Aorta (tissue), 5 donors: ENCODE data around the gene ITIH2. TPM values are rescaled to one million over a fixed set of nuclear protein-coding genes. Genes with fewer than 3 reads are reported as not detected.
A peak's percentile ranks its signal among the peaks of the same experiment; 100 is the strongest.
"Not testable (repeated sequence)": the region's sequence is repeated elsewhere in the genome, so short reads cannot be mapped to it uniquely, and the experiment has no call there.

ENCODE experiments used
- ATAC-seq: fragments of 200-7000 bp; cut with Tn5 transposase; one replicate; pipeline ENCODE4 v1.9.1; 2022; ENCODE audit warnings: moderate library complexity; ENCODE audit not compliant: low FRiP score
- DNase-seq, 2 donors: peaks; one replicate each; pipeline ENCODE4 v3.0.0-alpha.2; 2020
- H3K27ac ChIP-seq, 2 donors: one replicate each; pipeline ENCODE4 v1.5.1; 2013; ENCODE audit warnings: low read length in 2 of 2, mild to moderate bottlenecking in 2 of 2, moderate library complexity in 2 of 2, control low read depth in 1 of 2, inconsistent platforms in 1 of 2, low read depth in 1 of 2
- H3K27me3 ChIP-seq, 2 donors: one replicate each; pipeline ENCODE4 v1.6.1; 2013; ENCODE audit warnings: control low read depth in 1 of 2, low read length in 1 of 2, mild to moderate bottlenecking in 1 of 2, moderate library complexity in 1 of 2; ENCODE audit not compliant: insufficient read depth in 2 of 2, control insufficient read depth in 1 of 2
- H3K36me3 ChIP-seq, 2 donors: one replicate each; pipeline ENCODE4 v1.6.1; 2013; ENCODE audit warnings: control low read depth in 1 of 2, low read length in 1 of 2, mild to moderate bottlenecking in 1 of 2; ENCODE audit not compliant: insufficient read depth in 2 of 2, control insufficient read depth in 1 of 2
- H3K4me1 ChIP-seq, 2 donors: one replicate each; pipeline ENCODE4 v1.6.1; 2013; ENCODE audit warnings: low read length in 2 of 2, control low read depth in 1 of 2, mild to moderate bottlenecking in 1 of 2, moderate library complexity in 1 of 2; ENCODE audit not compliant: insufficient read depth in 2 of 2, control insufficient read depth in 1 of 2
- H3K4me3 ChIP-seq, 2 donors: one replicate each; pipeline ENCODE4 v1.5.1; 2013; ENCODE audit warnings: low read length in 2 of 2, control low read depth in 1 of 2, mild to moderate bottlenecking in 1 of 2
- H3K9me3 ChIP-seq: one replicate; pipeline ENCODE4 v1.6.1; 2013; ENCODE audit warnings: mild to moderate bottlenecking, low read length; ENCODE audit not compliant: control insufficient read depth
- WGBS, 2 donors: extraction: QIAGEN DNeasy Blood & Tissue Kit; methylation state at CpG; one replicate each; pipeline ENCODE4 v1.1.7; 2013; 5-methylcytosine and 5-hydroxymethylcytosine counted together
- intact Hi-C, 2 donors: fragments of 100-400 bp; cut with DNase I; formaldehyde crosslinking; loops; one replicate each; pipeline versions ENCODE4 v1.14.2 to v1.15.0; 2022
- polyA plus RNA-seq, 2 donors: library from polyadenylated mRNA; stranded (reverse); fragments of 200-250 nt; gene quantifications; one replicate each; pipeline ENCODE4 v1.2.3, GENCODE V29; 2013
- total RNA-seq, 2 donors: library from RNA; stranded (reverse); fragmentation: NEBNext Ultra II Directional; extraction: Animal tissue kit (Norgen Biotek cat#: 25700); gene quantifications; one replicate each; pipeline ENCODE4 v1.2.1, GENCODE V29; 2021
- donor health status: healthy with polysubstance abuse.
- donor health status: Bipolar disorder and iron deficiency.
- donor health status: DM: no; HTN: no; CAD: no.
- donor health status: DM: no; HTN: no; CAD: no.
- donor health status: DM: yes; HTN: yes; CAD: no.

The ITIH2 gene
- total and polyA plus RNA-seq, 4 donors: 0.10 to 0.48 TPM; not detected in 2

DNA sequence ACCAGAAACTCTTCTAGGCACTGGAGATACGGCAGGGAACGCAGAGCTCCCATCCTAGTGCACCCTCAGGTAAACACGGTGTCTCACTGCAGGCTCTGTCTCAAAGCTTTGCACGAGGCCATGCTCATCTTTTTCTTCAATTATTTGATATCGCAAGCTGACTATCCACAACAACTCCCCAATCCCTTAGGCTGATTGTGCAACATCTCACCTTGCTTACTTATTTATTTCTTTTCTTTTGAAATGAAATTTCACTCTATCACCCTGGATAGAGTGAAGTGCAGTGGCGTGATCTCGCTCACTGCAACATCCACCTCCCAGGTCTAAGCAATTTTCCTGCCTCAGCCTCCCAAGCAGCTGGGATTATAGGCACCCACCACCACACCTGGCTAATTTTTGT lies 12.4 kb downstream of the ITIH2 start:
- Histone ChIP-seq H3K27ac (no peak overlapping the region), H3K27me3 (no peaks in the 10 kb centered on the region), H3K4me3 (no peak overlapping the region), H3K9me3 (peaks cover 2% of the 10 kb centered on the region), H3K36me3 (no peaks in the 10 kb centered on the region), H3K4me1 (no peaks in the 10 kb centered on the region)
- intact Hi-C loops: no loop called here
- 85 to 91% methylated on average over 7 of the region's 7 CpGs for WGBS, 2 donors
- no peak for DNase-seq
- no peak for ATAC-seq

DNA sequence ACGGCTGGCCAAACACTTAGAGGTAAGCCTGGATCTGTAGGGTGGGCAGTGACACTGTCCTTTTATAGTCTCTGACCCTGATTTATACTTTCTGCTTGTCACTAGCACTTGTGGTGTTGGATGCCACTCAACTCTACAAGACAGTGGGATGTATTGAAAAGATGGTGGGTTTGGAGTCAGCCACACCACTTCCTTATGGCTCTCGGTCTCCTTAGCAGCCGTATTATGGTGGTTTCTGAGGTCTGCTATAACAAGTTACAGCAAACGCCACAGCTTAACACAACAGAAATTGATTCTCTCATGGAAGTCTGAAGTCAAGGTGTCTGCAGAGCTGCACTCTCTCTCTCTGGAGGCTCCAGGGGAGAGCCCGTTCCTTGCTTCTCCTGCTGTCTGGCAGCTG lies 14.7 kb downstream of the ITIH2 start:
- Histone ChIP-seq H3K36me3 (no peaks in the 10 kb centered on the region), H3K4me1 (no peaks in the 10 kb centered on the region), H3K27ac (no peak overlapping the region), H3K27me3 (no peaks in the 10 kb centered on the region), H3K4me3 (no peak overlapping the region), H3K9me3 (no peaks in the 10 kb centered on the region)
- WGBS, 2 donors: 89% methylated on average over 5 of the region's 5 CpGs
- intact Hi-C loops: no loop called here
- ATAC-seq (no peak), DNase-seq (no peak)

- H3K27ac ChIP-seq: no peak overlapping the region
- no peaks in the 10 kb centered on the region for H3K9me3 ChIP-seq
- H3K4me1 ChIP-seq: no peaks in the 10 kb centered on the region
- intact Hi-C loops: no loop called here
- ATAC-seq (no peak), DNase-seq (no peak)
- H3K27me3 ChIP-seq: no peaks in the 10 kb centered on the region
- WGBS, 2 donors: 73 to 85% methylated on average over 4 of the region's 4 CpGs
- H3K36me3 ChIP-seq: no peaks in the 10 kb centered on the region
- H3K4me3 ChIP-seq: no peak overlapping the region
These were observed 15.6 kb downstream of the ITIH2 start for GRCh38 chr10:7718685-7719084.

DNA sequence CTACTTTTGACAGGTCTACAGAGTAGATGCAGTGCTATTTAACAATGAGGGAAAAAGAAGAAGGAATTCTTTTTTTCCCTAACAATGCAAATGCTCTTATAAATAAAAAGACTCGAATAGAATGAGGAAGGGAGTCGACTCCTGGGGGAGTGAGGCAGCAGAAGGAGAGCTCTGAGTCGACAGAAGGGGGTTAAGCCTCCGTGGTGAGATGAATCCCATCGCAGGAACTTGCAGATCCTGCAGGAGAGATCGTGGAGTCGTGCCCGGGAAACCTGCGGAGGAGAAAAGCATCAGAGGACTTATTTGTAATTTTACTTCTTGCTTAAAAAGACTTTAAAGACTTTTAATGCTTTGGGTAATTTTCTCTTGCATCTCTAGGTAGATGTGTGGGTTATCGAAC lies 17.4 kb downstream of the ITIH2 start:
- Histone ChIP-seq H3K27ac (no peak overlapping the region), H3K27me3 (no peaks in the 10 kb centered on the region), H3K9me3 (no peaks in the 10 kb centered on the region), H3K4me3 (no peak overlapping the region), H3K36me3 (no peaks in the 10 kb centered on the region), H3K4me1 (no peaks in the 10 kb centered on the region)
- intact Hi-C loops: no loop called here
- WGBS, 2 donors: 75% methylated on average over 10 of the region's 10 CpGs
- ATAC-seq: no peak
- no peak for DNase-seq

DNA sequence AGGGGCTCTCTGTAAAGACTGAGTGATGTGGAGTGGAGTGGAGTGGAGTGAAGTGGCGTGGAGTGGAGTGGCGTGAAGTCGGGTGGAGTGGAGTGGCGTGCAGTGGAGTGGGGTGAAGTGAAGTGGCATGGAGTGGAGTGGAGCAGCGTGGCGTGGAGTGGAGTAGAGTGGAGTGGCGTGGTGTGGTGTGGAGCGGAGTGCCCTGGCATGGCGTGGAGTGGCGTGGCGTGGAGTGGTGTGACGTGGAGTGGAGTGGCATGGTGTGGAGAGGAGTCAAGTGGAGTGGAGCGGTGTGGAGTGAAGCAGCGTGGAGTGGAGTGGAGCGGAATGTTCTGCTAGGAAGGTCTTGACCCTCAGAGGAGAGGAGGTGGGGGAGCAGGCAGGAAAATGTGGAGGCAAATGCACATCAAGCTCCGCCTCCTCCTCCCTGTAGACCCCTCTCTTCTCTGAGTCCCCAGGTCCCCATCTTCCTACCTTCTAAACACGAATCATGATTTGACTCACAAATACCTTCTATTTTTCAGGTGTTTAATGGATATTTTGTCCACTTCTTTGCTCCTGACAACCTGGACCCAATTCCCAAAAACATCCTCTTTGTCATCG lies 19.9 kb downstream of the ITIH2 start:
- peak; percentile 19 for ATAC-seq
- no peak overlapping the region for H3K27ac ChIP-seq
- H3K4me1 ChIP-seq: no peaks in the 10 kb centered on the region
- intact Hi-C loops: no loop called here
- H3K27me3 ChIP-seq: no peaks in the 10 kb centered on the region
- WGBS, 2 donors: 93% methylated on average over 17 to 18 of the region's 18 CpGs
- no peaks in the 10 kb centered on the region for H3K36me3 ChIP-seq
- no peaks in the 10 kb centered on the region for H3K9me3 ChIP-seq
- no peak overlapping the region for H3K4me3 ChIP-seq
- DNase-seq: no peak

DNA sequence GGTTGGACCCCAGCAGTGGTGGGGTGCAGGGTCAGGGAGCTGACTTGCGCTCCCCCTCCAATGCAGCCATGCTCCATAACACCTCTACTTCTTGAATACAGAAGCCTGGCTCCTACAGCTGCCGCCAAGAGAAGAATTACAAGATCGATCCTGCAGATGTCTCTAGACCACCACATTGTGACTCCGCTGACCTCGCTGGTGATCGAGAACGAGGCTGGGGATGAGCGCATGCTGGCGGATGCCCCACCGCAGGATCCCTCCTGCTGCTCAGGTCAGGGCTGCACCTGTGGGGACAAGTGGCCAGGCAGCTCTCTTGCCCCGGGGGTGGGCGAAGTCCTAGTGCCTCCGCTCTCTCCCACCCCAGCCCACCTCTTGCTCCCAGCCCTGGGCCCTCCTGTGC lies 31.7 kb downstream of the ITIH2 start:
- intact Hi-C loops: no loop called here
- no peak overlapping the region for H3K27ac ChIP-seq
- DNase-seq (no peak), ATAC-seq (no peak)
- whole genome bisulfite sequencing, 2 donors: 89% methylated on average over 13 of the region's 13 CpGs
- H3K36me3 ChIP-seq: no peaks in the 10 kb centered on the region
- no peak overlapping the region for H3K4me3 ChIP-seq
- no peaks in the 10 kb centered on the region for H3K9me3 ChIP-seq
- no peaks in the 10 kb centered on the region for H3K4me1 ChIP-seq
- no peaks in the 10 kb centered on the region for H3K27me3 ChIP-seq

DNA sequence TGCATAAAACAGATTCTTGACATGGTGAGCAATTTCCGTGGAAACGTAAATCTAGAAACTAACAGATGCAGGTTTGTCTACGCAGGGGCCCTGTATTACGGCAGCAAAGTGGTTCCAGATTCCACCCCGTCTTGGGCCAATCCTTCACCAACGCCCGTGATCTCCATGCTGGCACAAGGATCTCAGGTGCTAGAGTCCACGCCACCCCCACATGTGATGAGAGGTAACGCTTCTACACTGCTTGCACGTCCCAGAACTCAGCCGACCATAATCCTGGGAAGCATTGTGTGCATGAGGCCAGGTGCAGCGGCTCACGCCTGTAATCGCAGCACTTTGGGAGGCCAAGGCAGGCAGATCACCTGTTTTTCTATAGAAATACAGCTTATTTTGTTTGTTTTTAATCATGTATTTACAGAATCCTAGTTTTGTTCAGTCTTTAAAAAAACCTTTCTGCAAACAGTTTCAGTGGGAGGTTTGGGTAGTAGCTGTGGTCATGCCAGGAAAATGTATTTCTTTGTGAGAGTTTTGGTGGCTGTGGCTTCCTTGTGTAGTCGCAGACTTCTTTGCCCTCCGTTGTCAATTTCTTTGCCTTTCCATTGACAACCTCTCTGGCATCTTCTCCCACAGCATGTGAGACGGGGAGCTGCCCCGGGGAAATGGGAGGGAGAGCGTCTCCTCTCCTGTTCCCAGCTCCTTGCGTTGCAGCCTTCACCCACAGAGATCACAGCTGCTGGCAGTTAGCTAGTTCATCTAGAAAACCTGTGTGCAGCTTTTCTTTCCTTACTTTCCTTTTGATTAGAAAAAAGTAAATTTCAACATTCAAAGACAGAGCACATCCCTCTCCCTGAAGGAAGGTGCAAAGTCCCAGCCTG lies 35.7 kb downstream of the ITIH2 start:
- Histone ChIP-seq H3K9me3 (no peaks in the 10 kb centered on the region), H3K27ac (no peak overlapping the region), H3K27me3 (no peaks in the 10 kb centered on the region), H3K4me1 (no peaks in the 10 kb centered on the region), H3K36me3 (no peaks in the 10 kb centered on the region), H3K4me3 (no peak overlapping the region)
- WGBS, 2 donors: 78 to 79% methylated on average over 20 of the region's 20 CpGs
- intact Hi-C loops: no loop called here
- DNase-seq (no peak), ATAC-seq (no peak)

DNA sequence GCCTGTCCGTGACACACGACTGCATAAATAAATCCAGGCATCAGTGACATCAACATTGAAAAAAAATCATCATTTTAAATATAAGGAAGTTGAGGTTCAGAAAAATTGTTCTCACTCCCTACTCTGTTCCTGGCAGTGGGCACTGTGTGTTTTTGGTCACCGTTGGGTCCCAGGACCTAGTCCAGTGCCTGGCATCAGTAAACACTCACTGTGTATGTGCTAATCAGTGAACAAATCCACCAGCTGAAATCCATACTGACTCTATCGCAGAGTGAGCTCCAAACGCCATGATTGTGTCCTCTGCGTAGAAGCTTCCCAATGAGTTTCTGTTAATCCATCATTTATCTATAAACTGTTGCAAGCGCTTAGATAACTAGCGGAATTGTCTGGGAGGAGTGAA lies 41.2 kb downstream of the ITIH2 start:
- ATAC-seq: no peak
- no peaks in the 10 kb centered on the region for H3K27me3 ChIP-seq
- H3K27ac ChIP-seq: no peak overlapping the region
- no peaks in the 10 kb centered on the region for H3K36me3 ChIP-seq
- 90% methylated on average over 8 of the region's 8 CpGs for WGBS, 2 donors
- no peaks in the 10 kb centered on the region for H3K9me3 ChIP-seq
- intact Hi-C loops: no loop called here
- H3K4me1 ChIP-seq: no peaks in the 10 kb centered on the region
- no peak overlapping the region for H3K4me3 ChIP-seq
- no peak for DNase-seq

- 90 to 95% methylated on average over 7 of the region's 7 CpGs for WGBS, 2 donors
- intact Hi-C loops: not testable (repeated sequence)
These were observed 45.5 kb downstream of the ITIH2 start for GRCh38 chr10:7748637-7749036.

More at GRCh38 chr10:7748637-7749036, 45.5 kb downstream of the ITIH2 start:
- H3K9me3 ChIP-seq, DNase-seq, H3K27ac ChIP-seq, H3K36me3 ChIP-seq, H3K4me3 ChIP-seq, ATAC-seq, H3K4me1 ChIP-seq, H3K27me3 ChIP-seq: not testable (repeated sequence)
